ENCODE data around the gene SRD5A3.

The SRD5A3 gene

DNA sequence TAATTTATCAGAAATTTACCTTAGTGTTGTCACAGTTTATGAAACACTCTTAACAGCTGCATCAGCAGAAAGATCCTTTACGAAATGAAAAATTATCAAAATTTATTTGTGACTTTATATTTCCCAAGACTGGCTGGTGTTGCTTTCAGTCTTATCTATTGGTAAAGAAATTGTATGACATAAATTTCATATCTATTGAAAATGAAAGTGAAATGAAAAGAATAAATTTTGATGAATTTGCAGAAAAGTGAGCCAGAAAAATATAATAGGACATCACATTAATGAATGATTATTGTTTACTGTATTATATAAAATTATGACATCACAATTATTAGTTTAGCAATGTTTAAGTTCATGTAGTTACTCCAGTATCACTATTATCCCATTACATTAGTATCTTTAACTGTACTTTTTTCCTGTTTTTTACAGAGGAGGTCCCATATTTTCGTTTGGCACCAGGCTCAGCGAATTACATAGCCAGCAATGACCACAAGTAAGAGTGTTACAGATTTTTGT, 36.5 kb downstream of the SRD5A3 start:
- TF ChIP-seq CTCF (IDR thresholded peaks at IDR 0.05; ENCODE audit: borderline replicate concordance, insufficient read depth, low read depth, low read length), result no peak
- H3K4me3 ChIP-seq (ENCODE audit: low read depth, low read length), result no peak overlapping the region

DNA sequence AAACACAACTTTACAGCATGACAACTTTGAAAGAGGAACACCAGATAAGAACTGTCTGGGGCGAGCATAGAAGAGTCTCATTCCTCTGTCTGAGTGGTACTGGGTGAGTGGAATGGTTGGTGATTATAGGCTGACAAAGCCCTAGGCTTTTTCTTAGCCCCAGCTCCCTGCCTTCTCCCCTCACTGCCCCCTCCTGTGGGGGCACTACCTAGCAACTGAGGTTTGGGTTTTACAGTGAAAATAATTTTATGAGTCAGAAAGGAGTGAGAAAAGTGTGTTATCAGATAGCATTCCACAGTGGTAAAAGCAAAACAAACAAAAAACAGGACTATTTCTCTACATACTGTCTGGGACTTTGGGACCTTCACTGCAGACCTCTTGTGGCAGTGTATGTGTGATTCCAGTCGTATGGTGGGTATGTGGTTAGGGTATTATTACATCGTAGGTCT, 39.2 kb downstream of the SRD5A3 start:
- no peak overlapping the region for H3K4me3 ChIP-seq (ENCODE audit: low read depth, low read length)
- TF ChIP-seq CTCF (IDR thresholded peaks at IDR 0.05; ENCODE audit: borderline replicate concordance, insufficient read depth, low read depth, low read length), result no peak

DNA sequence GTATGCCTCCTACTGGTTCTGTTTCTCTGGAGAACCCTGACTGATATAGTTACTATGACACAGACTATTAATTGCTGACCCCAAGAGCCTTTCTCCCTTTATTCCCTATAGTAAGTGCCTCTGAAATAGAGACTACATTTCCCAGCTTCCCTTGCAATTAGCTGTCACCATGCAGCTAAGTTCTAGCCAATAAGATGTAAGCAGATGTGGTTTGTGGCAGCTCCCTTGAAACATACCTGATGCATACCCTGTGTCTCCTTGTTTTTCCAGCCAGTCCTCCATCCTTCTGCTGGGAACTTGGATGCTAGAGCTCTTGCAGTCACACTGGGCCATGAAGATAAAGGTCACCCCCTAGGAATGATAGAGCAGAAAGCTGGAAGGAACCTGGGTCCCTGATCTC, 40.0 kb downstream of the SRD5A3 start:
- no peak for TF ChIP-seq CTCF (IDR thresholded peaks at IDR 0.05; ENCODE audit: borderline replicate concordance, insufficient read depth, low read depth, low read length)
- no peak overlapping the region for H3K4me3 ChIP-seq (ENCODE audit: low read depth, low read length)

DNA sequence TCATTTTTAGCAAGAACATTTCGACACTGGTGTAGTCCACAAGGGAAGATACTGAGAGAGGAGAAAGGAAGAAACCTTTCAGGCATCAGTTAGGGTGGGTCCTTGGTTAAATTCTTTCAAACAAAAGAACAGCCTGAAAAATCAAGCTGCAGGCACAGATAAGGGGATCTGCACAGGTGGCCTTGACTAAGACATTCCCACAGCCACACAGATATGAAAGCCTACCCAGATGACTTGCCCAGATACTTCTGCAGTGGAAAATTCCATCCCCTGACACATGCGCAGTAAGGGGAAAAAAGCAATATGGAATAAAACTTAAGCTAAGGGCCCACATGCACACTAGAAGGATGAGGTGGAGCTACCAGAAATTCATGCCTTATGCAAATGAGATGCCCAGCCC, 40.8 kb downstream of the SRD5A3 start:
- no peak for TF ChIP-seq CTCF (IDR thresholded peaks at IDR 0.05; ENCODE audit: borderline replicate concordance, insufficient read depth, low read depth, low read length)
- H3K4me3 ChIP-seq (ENCODE audit: low read depth, low read length), result no peak overlapping the region

DNA sequence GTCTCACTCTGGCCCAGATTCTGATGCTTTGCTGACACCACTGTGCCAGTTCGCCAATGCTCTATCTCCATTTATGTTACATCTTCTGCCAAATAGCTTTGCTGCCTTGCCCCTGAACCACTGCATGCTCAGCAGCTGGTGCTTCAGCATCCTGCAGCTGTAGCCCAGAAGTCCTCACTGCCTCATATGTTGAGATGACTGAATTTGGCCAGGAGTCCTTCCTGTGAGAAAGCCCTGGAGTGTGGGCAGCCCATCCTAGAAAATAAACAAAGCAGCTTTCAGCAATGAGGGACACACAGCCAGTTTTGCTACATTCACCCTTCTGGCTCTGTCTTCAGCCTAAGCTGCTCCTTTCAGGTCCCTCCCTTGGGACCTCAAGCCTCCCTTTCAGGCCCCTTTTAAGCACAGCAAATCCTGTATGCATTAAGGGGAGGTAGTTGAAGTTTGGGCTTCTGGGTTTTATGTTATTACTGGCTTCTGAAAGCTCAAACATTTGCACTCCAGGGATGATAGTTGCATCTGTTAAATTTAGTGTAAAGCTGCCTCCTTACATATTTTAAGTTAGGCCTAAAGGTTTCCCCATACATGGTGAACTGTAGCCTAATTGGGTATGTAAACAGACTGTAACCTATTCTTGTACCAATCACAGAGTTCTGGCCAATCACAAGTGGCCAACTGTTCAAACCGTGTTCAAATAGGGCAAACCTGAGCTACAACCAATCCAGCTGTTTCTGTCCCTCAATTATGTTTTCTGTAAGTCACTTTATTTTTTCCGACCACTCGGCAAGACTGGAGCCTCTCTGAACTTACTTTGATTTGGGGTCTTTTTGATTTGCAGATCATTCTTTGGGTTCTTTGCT, 47.6 kb downstream of the SRD5A3 start:
- no peak overlapping the region for H3K4me3 ChIP-seq (ENCODE audit: low read depth, low read length)
- TF ChIP-seq CTCF (IDR thresholded peaks at IDR 0.05; ENCODE audit: borderline replicate concordance, insufficient read depth, low read depth, low read length), result no peak

- TF ChIP-seq CTCF (IDR thresholded peaks at IDR 0.05; ENCODE audit: borderline replicate concordance, insufficient read depth, low read depth, low read length), result no peak
- H3K4me3 ChIP-seq (ENCODE audit: low read depth, low read length), result peak overlapping the region; percentile 94
Measured at GRCh38 chr4:55395218-55395528, 49.1 kb downstream of the SRD5A3 start.

Measured in GM12875 (cell line).